ENCODE results near the gene SETBP1.

The SETBP1 gene

DNA sequence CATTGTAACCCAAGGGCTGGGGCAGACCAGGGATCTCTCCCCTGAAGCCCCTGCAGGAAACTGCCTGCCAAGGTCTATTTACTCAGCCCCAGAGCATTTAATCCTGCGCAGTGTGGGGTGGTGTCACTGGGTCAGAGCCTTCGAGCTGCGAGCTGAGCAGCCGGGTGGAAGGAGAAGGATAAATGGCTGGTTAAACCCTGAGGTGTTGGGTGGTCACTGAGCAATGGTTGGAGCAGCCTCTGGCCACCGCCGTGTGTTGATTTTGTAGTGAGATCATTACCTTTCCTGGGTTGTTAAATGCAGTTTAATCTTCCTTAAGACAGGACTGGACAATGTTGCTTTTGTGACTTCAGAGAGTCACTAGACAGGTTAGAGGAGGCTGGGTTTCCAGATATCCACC lies 98.1 kb downstream of the SETBP1 start:
- no peak for DNase-seq (ENCODE audit: extremely low read depth, insufficient read length)
- TF ChIP-seq, protein P1, sequence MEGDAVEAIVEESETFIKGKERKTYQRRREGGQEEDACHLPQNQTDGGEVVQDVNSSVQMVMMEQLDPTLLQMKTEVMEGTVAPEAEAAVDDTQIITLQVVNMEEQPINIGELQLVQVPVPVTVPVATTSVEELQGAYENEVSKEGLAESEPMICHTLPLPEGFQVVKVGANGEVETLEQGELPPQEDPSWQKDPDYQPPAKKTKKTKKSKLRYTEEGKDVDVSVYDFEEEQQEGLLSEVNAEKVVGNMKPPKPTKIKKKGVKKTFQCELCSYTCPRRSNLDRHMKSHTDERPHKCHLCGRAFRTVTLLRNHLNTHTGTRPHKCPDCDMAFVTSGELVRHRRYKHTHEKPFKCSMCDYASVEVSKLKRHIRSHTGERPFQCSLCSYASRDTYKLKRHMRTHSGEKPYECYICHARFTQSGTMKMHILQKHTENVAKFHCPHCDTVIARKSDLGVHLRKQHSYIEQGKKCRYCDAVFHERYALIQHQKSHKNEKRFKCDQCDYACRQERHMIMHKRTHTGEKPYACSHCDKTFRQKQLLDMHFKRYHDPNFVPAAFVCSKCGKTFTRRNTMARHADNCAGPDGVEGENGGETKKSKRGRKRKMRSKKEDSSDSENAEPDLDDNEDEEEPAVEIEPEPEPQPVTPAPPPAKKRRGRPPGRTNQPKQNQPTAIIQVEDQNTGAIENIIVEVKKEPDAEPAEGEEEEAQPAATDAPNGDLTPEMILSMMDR (IDR thresholded peaks at IDR 0.05; ENCODE audit: insufficient read depth, low read length, poor library complexity, severe bottlenecking), result no peak
- Histone ChIP-seq H3K27me3 (replicated peaks; ENCODE audit: control insufficient read depth, insufficient read depth, low read length) (no peaks in the 10 kb centered on the region), H3K4me3 (replicated peaks; ENCODE audit: low read depth, low read length) (no peak overlapping the region), H3K36me3 (ENCODE audit: control insufficient read depth, insufficient read depth, low read length) (no peaks in the 10 kb centered on the region)

DNA sequence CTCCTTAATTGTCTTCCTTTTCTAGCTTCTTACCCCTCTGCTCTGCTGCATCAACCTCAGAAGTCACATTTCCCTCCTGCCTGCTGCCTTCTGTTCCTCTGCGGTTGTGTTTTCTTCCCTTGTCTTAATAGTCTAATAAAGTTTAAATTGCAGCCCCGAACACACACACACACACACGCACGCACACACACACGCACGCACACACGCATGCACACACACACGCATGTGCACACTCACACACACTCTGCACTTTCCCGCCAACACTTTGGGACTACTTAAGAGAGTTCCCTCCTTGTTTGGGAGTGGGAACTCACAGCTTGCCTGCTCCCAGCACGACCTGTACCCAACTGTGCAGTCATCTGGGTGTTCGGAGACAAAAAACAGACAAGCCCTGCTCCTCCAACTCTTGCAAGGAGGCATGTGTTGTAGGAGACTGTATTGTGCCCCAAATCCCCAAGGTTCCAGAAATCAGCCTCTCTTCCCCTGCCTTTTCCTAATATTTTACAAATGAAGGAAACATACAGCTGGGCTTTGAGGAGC lies 99.1 kb downstream of the SETBP1 start:
- Histone ChIP-seq H3K36me3 (ENCODE audit: control insufficient read depth, insufficient read depth, low read length) (no peaks in the 10 kb centered on the region), H3K27me3 (replicated peaks; ENCODE audit: control insufficient read depth, insufficient read depth, low read length) (no peaks in the 10 kb centered on the region), H3K4me3 (replicated peaks; ENCODE audit: low read depth, low read length) (no peak overlapping the region)
- TF ChIP-seq, protein P1 (IDR thresholded peaks at IDR 0.05; ENCODE audit: insufficient read depth, low read length, poor library complexity, severe bottlenecking), result no peak
- DNase-seq (ENCODE audit: extremely low read depth, insufficient read length), result no peak

DNA sequence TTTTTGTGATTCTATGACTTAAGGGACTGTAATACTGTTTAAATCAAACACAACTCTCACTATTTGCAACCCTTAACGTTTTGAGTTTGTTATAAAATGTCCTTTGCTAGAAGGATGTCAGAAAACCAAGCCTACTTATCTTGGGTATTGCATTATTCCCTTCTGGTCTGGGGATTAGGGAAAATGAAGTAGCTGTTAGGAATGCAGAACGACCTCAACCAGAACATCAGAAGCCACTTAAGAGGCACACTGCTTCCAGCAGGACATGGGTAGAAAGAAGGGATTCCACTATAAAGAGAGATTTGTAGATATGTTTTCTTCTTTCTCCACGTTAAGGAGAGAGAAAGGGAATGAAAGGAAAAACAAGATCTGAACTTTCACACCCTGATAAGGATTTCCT lies 101.2 kb downstream of the SETBP1 start:
- no peak for DNase-seq (ENCODE audit: extremely low read depth, insufficient read length)
- H3K36me3 ChIP-seq (ENCODE audit: control insufficient read depth, insufficient read depth, low read length), result no peaks in the 10 kb centered on the region
- TF ChIP-seq, protein P1 (IDR thresholded peaks at IDR 0.05; ENCODE audit: insufficient read depth, low read length, poor library complexity, severe bottlenecking), result no peak
- H3K4me3 ChIP-seq (replicated peaks; ENCODE audit: low read depth, low read length), result no peak overlapping the region
- H3K27me3 ChIP-seq (replicated peaks; ENCODE audit: control insufficient read depth, insufficient read depth, low read length), result no peaks in the 10 kb centered on the region

DNA sequence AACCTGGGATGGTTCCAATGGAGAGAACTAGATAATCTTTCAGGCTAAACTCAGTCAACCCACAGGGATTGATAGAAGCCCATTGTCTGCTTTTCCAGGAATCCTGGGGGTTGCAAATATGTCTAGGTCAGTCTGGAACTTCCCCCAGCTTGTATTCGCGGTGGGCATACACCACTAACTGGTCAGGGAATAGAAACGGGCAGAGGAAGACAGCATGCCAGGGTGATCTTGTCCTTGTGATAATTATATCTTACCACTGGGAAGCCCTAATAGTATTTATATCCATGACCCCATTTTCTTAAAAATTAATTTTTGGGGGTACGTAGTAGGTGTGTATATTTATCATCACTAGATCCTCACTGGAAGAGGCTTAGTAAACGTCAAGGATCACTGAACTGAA lies 101.9 kb downstream of the SETBP1 start:
- H3K36me3 ChIP-seq (ENCODE audit: control insufficient read depth, insufficient read depth, low read length), result no peaks in the 10 kb centered on the region
- TF ChIP-seq, protein P1 (IDR thresholded peaks at IDR 0.05; ENCODE audit: insufficient read depth, low read length, poor library complexity, severe bottlenecking), result no peak
- H3K27me3 ChIP-seq (replicated peaks; ENCODE audit: control insufficient read depth, insufficient read depth, low read length), result no peaks in the 10 kb centered on the region
- DNase-seq (ENCODE audit: extremely low read depth, insufficient read length), result no peak
- no peak overlapping the region for H3K4me3 ChIP-seq (replicated peaks; ENCODE audit: low read depth, low read length)

- DNase-seq (ENCODE audit: extremely low read depth, insufficient read length), result no peak
- TF ChIP-seq, protein P1 (IDR thresholded peaks at IDR 0.05; ENCODE audit: insufficient read depth, low read length, poor library complexity, severe bottlenecking), result no peak
Measured at GRCh38 chr18:44783371-44783770, 102.7 kb downstream of the SETBP1 start.

GRCh38 chr18:44786257-44786656 lies 105.6 kb downstream of the SETBP1 start:
- no peak for DNase-seq (ENCODE audit: extremely low read depth, insufficient read length)
- no peaks in the 10 kb centered on the region for H3K27me3 ChIP-seq (replicated peaks; ENCODE audit: control insufficient read depth, insufficient read depth, low read length)
- H3K4me3 ChIP-seq (replicated peaks; ENCODE audit: low read depth, low read length), result no peak overlapping the region
- no peaks in the 10 kb centered on the region for H3K36me3 ChIP-seq (ENCODE audit: control insufficient read depth, insufficient read depth, low read length)
- TF ChIP-seq, protein P1 (IDR thresholded peaks at IDR 0.05; ENCODE audit: insufficient read depth, low read length, poor library complexity, severe bottlenecking), result no peak

More at GRCh38 chr18:44783371-44783770, 102.7 kb downstream of the SETBP1 start:
- H3K36me3 ChIP-seq (ENCODE audit: control insufficient read depth, insufficient read depth, low read length), result no peaks in the 10 kb centered on the region
- no peak overlapping the region for H3K4me3 ChIP-seq (replicated peaks; ENCODE audit: low read depth, low read length)
- H3K27me3 ChIP-seq (replicated peaks; ENCODE audit: control insufficient read depth, insufficient read depth, low read length), result no peaks in the 10 kb centered on the region
